Fibroblast of skin of scalp (primary cell): ENCODE data around the gene ALG3.

Experiments
- DNase-seq: peaks from one replicate; pipeline ENCODE4 v3.0.0-alpha.2; 2013

ALG3 gene

GRCh38 chr3:184259878-184260723 is 11.3 kb upstream of the ALG3 start:
- DNase-seq: peak; percentile 36

- no peak for DNase-seq
Observed at GRCh38 chr3:184259396-184259877, 10.7 kb upstream of the ALG3 start.

GRCh38 chr3:184258926-184259325 is 10.2 kb upstream of the ALG3 start:
- no peak for DNase-seq

GRCh38 chr3:184257083-184257915 is 8.5 kb upstream of the ALG3 start:
- DNase-seq: no peak

GRCh38 chr3:184255291-184256039 is 6.7 kb upstream of the ALG3 start:
- DNase-seq: no peak

GRCh38 chr3:184250167-184250828 is 1.5 kb upstream of the ALG3 start:
- peak; percentile 87 for DNase-seq

DNA sequence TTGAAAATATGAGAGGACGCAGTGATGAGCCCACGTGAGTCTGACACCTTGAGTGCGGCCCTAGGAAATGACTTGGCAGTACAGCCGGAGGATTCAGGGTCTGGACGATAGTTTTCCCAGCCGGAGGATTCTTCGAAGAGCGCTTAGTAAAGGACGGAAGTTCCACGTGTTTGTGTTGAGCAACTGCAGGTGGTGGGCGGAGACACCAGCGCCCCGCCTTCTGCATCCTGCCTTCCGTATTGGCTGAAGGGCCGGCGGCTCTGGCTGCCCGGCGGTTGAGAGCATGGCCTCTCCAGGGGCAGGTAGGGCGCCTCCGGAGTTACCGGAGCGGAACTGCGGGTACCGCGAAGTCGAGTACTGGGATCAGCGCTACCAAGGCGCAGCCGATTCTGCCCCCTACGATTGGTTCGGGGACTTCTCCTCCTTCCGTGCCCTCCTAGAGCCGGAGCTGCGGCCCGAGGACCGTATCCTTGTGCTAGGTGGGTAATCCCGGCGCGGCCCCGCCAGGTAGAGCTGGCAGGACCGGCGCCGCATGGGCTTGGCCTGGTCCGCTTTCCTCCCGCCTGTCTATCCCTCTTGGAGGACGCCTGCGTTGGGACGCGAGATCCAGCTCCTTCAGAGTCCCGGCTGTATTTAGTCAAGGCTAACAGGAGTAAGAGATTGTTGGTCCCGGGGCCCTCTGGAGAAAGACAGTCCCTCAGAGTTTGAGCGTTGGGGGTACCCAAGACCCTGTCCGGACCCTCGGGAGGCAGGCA is 827 bp upstream of the ALG3 start, which contains the start of gene EEF1AKMT4:
Gene EEF1AKMT4 (plus strand): TSS at position 261 of the 755 bp plus-strand sequence. CDS start 23 bp downstream, at position 284.
- DNase-seq: peak; percentile 97

- no peak for DNase-seq
Observed at GRCh38 chr3:184242297-184242685, 6.5 kb downstream of the ALG3 start.

DNA sequence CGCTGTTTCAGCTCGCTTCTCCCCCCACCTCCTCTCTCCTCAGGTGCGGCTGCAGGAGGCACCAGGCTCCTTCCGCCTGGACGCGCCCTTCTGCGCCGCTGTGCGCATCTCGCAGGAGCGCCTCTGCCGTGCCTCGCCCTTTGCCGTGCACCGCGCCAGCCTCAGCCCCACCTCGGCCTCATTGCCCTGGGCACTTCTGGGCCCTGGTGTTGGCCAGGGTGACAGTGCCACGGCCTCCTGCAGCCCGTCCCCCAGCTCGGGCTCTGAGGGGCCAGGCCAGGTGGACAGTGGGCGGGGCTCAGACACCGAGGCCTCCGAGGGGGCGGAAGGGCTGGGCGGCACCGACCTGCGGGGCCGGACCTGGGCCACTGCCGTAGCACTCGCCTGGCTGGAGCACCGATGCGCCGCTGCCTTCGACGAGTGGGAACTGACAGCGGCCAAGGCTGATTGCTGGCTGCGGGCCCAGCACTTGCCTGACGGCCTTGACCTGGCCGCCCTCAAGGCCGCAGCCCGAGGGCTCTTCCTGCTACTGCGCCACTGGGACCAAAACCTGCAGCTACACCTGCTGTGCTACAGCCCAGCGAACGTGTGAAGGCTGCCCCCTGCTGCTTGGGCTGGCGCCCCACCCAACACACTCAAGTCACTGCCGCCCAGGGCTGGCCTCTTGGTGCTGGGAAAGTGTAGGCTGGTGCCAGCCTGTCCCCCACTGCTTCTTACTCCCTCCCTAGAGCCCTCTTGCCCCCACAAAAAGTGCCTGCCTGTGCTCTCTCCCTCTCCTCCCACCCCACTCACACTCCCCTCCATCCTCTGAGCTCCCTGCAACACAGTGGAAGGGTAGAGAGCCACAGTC is 7.1 kb downstream of the ALG3 start:
- DNase-seq: peak; percentile 19

DNA sequence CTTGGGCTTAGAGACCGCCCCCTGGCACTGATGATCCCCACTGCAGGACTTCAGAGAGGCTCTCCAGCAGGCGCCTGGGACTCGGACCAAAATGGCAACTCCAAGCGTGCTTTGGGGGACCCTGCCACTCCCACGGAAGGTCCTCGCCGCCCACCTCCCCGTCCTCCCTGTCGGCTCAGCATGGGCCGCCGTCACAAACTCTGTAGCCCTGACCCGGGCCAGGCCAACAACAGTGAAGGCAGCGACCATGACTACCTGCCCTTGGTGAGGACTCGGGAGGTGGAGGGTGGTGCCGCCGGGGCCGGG is 7.7 kb downstream of the ALG3 start:
- DNase-seq: no peak

DNA sequence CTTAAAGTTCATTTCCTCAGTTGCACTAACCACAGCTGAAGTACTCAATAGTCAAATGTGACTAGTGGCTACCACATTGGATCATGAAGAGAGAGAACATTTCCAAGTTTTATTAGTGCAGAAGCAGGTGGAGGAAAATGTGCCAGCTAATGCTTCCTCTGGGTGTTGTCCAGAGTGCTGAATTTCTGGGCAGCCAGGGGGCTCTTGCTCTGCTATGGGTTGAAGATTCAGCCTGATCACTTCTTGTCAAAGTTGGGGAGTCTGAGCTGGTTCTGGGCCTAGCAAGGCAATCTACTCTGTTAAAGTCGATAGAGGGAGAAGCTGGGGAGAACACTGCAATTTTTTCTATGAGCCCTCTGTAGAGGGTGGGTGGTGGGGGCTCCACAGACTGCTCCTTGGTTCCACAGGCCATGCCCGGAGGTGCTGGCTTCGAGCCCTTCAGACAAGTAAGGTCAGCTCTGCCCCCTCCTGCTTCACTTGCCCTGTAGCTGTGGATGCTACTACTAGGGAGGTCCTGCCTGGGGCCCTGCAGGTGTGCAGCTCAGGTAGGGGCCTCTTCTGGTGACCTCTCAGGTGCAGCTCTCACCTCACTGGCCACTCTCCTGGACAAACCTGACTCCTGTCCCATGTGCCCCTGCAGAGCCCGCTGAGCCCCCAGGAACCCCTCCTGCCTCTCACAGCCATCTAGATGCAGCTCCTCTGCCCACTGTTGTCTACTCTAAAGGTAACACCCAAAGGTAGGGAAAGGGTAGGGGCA is 8.2 kb downstream of the ALG3 start:
- DNase-seq: peak; percentile 29

- DNase-seq: no peak
Observed at GRCh38 chr3:184239708-184240107, 9.1 kb downstream of the ALG3 start.

GRCh38 chr3:184239221-184239620 is 9.5 kb downstream of the ALG3 start:
- no peak for DNase-seq

GRCh38 chr3:184238246-184238818 is 10.4 kb downstream of the ALG3 start:
- DNase-seq: no peak

DNA sequence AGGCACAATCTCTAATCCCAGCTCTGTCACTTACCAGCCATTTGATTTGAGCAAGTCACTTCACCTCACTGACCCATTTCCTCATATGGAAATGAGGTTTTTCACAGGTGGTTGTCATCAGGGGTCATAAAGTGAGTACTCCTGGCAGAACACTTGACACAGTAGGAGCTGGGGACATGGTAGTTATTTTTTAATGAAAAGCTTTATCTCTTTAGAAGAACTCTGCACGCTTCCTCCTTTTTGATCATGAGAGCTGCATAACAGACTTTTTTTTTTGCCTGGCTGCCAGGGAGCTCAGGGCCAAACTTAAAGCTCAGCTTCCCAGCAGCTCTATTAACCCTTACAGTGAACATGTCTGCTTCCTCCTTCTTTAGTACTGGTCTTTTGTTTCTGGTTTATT is 11.0 kb downstream of the ALG3 start:
- DNase-seq: no peak

DNA sequence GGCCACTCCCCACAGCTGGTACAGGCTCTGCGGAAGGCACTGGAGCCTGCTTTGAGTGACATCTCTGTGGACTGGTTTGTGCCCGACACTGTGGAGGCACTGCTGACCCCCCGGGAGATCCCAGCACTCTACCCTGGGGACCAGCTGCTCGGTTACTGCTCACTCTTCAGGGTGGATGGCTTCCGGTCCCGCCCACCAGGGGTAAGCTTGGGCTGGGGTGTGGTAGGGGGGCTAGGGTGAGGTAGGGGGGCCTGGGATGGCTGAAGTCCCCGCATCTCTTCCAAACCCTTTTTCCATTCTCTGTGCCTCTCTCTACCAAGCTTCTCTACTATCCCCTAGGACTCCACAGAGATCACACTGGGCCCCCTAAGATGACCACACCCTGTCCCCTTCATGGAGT is 11.6 kb downstream of the ALG3 start:
- no peak for DNase-seq

DNA sequence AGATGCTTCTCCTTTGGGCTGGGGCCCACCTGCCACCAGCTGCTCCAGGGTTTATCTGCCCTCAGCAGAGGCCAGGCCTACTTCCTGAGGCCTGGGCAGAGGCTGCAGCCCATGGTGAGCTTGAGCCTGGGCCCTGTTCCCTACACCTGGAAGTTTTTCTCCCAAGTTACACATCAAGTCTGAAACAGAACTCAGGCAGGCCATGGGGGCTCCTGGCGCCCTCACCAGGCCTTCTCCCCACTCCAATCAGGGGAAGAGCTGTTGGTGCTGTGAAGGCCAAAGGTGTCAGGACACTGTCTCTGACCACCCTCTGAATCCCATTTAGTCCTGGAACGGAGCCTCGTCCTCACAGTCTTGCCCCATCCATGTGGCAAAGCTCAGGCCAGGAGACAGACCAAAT is 12.1 kb downstream of the ALG3 start:
- DNase-seq: no peak

DNA sequence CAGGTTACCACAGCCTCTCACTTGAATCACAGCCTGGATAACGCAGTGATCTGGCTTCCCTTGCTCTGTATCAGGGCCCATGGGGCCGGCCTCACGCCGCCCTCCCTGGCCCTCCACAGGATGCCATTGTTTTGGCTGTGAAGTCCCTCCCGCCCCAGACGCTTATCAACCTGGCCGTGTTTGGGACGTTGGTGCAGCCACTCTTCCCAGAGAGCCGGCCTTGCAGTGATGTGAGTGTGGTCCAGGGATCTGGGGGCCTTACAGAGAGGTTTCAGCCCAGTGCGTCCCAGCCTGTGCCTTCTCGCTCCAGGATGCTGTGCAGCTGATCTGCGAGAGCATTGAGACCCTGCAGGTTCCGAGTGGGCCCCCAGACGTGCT is 12.7 kb downstream of the ALG3 start:
- no peak for DNase-seq

- no peak for DNase-seq
Observed at GRCh38 chr3:184235381-184236032, 13.3 kb downstream of the ALG3 start.
